ENCODE results near the gene IL22RA1. TPM values are rescaled to one million over a fixed set of nuclear protein-coding genes. Genes with fewer than 3 reads are reported as not detected.

Gene IL22RA1
- total RNA-seq, 1 experiment from 2014 or later = 0.28 TPM

- Mint-ChIP-seq H3K9me3 (no peaks in the 10 kb centered on the region), H3K4me1 (peaks cover 29% of the 10 kb centered on the region)
- CTCF ChIA-PET = interaction anchor here (0.7 to 1.5 kb wide), 4 partner anchors 35 to 276 kb away, joined by 3 to 5 read pairs (median 3); no protein-coding TSS in a partner anchor
Measured at GRCh38 chr1:24114753-24115152, 28.2 kb downstream of the IL22RA1 start.

More at GRCh38 chr1:24114753-24115152, 28.2 kb downstream of the IL22RA1 start:
- ATAC-seq = no peak
- Mint-ChIP-seq H3K27me3 (ENCODE audit: low read depth) (no peaks in the 10 kb centered on the region), H3K4me3 (no peak overlapping the region), H3K36me3 (no peaks in the 10 kb centered on the region), H3K27ac (no peak overlapping the region)
- TF ChIP-seq ZNF219 (CRISPR knock-in tag; IDR thresholded peaks at IDR 0.05; ENCODE audit: borderline replicate concordance) (no peak), NFATC4 (CRISPR knock-in tag; IDR thresholded peaks at IDR 0.05) (no peak), ATF2 (CRISPR knock-in tag; IDR thresholded peaks at IDR 0.05; ENCODE audit: borderline replicate concordance, low read depth) (no peak), ZNF416 (CRISPR knock-in tag; IDR thresholded peaks at IDR 0.05) (no peak), ZNF425 (CRISPR knock-in tag; conservative IDR thresholded peaks at IDR 0.05) (no peak), JAZF1 (CRISPR knock-in tag; IDR thresholded peaks at IDR 0.05) (no peak), KAT7 (CRISPR knock-in tag; IDR thresholded peaks at IDR 0.05; ENCODE audit: borderline replicate concordance) (no peak), HMGXB4 (CRISPR knock-in tag; IDR thresholded peaks at IDR 0.05) (no peak), ETV6 (CRISPR knock-in tag; IDR thresholded peaks at IDR 0.05) (no peak), FOXP1 (CRISPR knock-in tag; IDR thresholded peaks at IDR 0.05; ENCODE audit: borderline replicate concordance) (no peak), OVOL2 (CRISPR knock-in tag; IDR thresholded peaks at IDR 0.05; ENCODE audit: borderline replicate concordance) (no peak), NFYB (CRISPR knock-in tag; conservative IDR thresholded peaks at IDR 0.05; ENCODE audit: low read depth) (no peak)
- TF ChIP-seq, protein P1, sequence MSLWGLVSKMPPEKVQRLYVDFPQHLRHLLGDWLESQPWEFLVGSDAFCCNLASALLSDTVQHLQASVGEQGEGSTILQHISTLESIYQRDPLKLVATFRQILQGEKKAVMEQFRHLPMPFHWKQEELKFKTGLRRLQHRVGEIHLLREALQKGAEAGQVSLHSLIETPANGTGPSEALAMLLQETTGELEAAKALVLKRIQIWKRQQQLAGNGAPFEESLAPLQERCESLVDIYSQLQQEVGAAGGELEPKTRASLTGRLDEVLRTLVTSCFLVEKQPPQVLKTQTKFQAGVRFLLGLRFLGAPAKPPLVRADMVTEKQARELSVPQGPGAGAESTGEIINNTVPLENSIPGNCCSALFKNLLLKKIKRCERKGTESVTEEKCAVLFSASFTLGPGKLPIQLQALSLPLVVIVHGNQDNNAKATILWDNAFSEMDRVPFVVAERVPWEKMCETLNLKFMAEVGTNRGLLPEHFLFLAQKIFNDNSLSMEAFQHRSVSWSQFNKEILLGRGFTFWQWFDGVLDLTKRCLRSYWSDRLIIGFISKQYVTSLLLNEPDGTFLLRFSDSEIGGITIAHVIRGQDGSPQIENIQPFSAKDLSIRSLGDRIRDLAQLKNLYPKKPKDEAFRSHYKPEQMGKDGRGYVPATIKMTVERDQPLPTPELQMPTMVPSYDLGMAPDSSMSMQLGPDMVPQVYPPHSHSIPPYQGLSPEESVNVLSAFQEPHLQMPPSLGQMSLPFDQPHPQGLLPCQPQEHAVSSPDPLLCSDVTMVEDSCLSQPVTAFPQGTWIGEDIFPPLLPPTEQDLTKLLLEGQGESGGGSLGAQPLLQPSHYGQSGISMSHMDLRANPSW (CRISPR knock-in tag; conservative IDR thresholded peaks at IDR 0.05; ENCODE audit: low read depth) = no peak
- TF ChIP-seq, protein P2, sequence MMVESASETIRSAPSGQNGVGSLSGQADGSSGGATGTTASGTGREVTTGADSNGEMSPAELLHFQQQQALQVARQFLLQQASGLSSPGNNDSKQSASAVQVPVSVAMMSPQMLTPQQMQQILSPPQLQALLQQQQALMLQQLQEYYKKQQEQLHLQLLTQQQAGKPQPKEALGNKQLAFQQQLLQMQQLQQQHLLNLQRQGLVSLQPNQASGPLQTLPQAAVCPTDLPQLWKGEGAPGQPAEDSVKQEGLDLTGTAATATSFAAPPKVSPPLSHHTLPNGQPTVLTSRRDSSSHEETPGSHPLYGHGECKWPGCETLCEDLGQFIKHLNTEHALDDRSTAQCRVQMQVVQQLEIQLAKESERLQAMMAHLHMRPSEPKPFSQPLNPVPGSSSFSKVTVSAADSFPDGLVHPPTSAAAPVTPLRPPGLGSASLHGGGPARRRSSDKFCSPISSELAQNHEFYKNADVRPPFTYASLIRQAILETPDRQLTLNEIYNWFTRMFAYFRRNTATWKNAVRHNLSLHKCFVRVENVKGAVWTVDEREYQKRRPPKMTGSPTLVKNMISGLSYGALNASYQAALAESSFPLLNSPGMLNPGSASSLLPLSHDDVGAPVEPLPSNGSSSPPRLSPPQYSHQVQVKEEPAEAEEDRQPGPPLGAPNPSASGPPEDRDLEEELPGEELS (CRISPR knock-in tag; IDR thresholded peaks at IDR 0.05) = no peak
- TF ChIP-seq, protein P3, sequence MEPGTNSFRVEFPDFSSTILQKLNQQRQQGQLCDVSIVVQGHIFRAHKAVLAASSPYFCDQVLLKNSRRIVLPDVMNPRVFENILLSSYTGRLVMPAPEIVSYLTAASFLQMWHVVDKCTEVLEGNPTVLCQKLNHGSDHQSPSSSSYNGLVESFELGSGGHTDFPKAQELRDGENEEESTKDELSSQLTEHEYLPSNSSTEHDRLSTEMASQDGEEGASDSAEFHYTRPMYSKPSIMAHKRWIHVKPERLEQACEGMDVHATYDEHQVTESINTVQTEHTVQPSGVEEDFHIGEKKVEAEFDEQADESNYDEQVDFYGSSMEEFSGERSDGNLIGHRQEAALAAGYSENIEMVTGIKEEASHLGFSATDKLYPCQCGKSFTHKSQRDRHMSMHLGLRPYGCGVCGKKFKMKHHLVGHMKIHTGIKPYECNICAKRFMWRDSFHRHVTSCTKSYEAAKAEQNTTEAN (CRISPR knock-in tag; IDR thresholded peaks at IDR 0.05) = no peak
- TF ChIP-seq, protein P4, sequence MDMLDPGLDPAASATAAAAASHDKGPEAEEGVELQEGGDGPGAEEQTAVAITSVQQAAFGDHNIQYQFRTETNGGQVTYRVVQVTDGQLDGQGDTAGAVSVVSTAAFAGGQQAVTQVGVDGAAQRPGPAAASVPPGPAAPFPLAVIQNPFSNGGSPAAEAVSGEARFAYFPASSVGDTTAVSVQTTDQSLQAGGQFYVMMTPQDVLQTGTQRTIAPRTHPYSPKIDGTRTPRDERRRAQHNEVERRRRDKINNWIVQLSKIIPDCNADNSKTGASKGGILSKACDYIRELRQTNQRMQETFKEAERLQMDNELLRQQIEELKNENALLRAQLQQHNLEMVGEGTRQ (CRISPR knock-in tag; IDR thresholded peaks at IDR 0.05) = no peak
- TF ChIP-seq, protein P5, sequence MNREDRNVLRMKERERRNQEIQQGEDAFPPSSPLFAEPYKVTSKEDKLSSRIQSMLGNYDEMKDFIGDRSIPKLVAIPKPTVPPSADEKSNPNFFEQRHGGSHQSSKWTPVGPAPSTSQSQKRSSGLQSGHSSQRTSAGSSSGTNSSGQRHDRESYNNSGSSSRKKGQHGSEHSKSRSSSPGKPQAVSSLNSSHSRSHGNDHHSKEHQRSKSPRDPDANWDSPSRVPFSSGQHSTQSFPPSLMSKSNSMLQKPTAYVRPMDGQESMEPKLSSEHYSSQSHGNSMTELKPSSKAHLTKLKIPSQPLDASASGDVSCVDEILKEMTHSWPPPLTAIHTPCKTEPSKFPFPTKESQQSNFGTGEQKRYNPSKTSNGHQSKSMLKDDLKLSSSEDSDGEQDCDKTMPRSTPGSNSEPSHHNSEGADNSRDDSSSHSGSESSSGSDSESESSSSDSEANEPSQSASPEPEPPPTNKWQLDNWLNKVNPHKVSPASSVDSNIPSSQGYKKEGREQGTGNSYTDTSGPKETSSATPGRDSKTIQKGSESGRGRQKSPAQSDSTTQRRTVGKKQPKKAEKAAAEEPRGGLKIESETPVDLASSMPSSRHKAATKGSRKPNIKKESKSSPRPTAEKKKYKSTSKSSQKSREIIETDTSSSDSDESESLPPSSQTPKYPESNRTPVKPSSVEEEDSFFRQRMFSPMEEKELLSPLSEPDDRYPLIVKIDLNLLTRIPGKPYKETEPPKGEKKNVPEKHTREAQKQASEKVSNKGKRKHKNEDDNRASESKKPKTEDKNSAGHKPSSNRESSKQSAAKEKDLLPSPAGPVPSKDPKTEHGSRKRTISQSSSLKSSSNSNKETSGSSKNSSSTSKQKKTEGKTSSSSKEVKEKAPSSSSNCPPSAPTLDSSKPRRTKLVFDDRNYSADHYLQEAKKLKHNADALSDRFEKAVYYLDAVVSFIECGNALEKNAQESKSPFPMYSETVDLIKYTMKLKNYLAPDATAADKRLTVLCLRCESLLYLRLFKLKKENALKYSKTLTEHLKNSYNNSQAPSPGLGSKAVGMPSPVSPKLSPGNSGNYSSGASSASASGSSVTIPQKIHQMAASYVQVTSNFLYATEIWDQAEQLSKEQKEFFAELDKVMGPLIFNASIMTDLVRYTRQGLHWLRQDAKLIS (CRISPR knock-in tag; IDR thresholded peaks at IDR 0.05; ENCODE audit: borderline replicate concordance) = no peak
- TF ChIP-seq, protein P6, sequence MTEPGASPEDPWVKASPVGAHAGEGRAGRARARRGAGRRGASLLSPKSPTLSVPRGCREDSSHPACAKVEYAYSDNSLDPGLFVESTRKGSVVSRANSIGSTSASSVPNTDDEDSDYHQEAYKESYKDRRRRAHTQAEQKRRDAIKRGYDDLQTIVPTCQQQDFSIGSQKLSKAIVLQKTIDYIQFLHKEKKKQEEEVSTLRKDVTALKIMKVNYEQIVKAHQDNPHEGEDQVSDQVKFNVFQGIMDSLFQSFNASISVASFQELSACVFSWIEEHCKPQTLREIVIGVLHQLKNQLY (CRISPR knock-in tag; IDR thresholded peaks at IDR 0.05) = no peak
- DNase-seq (ENCODE audit: low spot score) = no peak
- POLR2A ChIA-PET = interaction anchor here (0.7 kb wide), 2 partner anchors 141 to 175 kb away, joined by 3 to 4 read pairs; no protein-coding TSS in a partner anchor
